Measurements from ENCODE around the gene PRKCE.

GRCh38 chr2:45975752-45976517, 324.5 kb downstream of the PRKCE start:
- no peak for TF ChIP-seq CTCF (IDR thresholded peaks at IDR 0.05)
- TF ChIP-seq POLR2AphosphoS5 (IDR thresholded peaks at IDR 0.05): no peak
- TF ChIP-seq POLR2A (IDR thresholded peaks at IDR 0.05): no peak
- TF ChIP-seq EP300 (IDR thresholded peaks at IDR 0.05): no peak
